HG03432 (cell line): ENCODE data around the gene CNTNAP2.
A peak's percentile ranks its signal among the peaks of the same experiment; 100 is the strongest.
"Not testable (repeated sequence)": the region's sequence is repeated elsewhere in the genome, so short reads cannot be mapped to it uniquely, and the experiment has no call there.

ENCODE experiments used
- ATAC-seq: cut with Tn5 transposase; IDR thresholded peaks from one replicate; pipeline ENCODE4 v1.9.1; 2021; ENCODE audit warnings: mild to moderate bottlenecking, moderate library complexity; ENCODE audit not compliant: unreplicated experiment

The CNTNAP2 gene

GRCh38 chr7:148395990-148396716 lies 2279.6 kb downstream of the CNTNAP2 start:
- no peak for ATAC-seq

GRCh38 chr7:148397056-148397455 lies 2280.5 kb downstream of the CNTNAP2 start:
- ATAC-seq, result no peak

- no peak for ATAC-seq
These were observed 2280.9 kb downstream of the CNTNAP2 start for GRCh38 chr7:148397551-148397950.

GRCh38 chr7:148397985-148398384 lies 2281.4 kb downstream of the CNTNAP2 start:
- ATAC-seq, result no peak

GRCh38 chr7:148398844-148399365 lies 2282.3 kb downstream of the CNTNAP2 start:
- ATAC-seq, result peak; percentile 80

- no peak for ATAC-seq
These were observed 2283.5 kb downstream of the CNTNAP2 start for GRCh38 chr7:148400101-148400500.

- no peak for ATAC-seq
These were observed 2285.6 kb downstream of the CNTNAP2 start for GRCh38 chr7:148402159-148402558.

GRCh38 chr7:148403466-148403993 lies 2286.9 kb downstream of the CNTNAP2 start:
- ATAC-seq, result no peak

- no peak for ATAC-seq
These were observed 2291.7 kb downstream of the CNTNAP2 start for GRCh38 chr7:148408307-148408706.

GRCh38 chr7:148410905-148411304 lies 2294.3 kb downstream of the CNTNAP2 start:
- ATAC-seq, result no peak

GRCh38 chr7:148412691-148413090 lies 2296.1 kb downstream of the CNTNAP2 start:
- no peak for ATAC-seq

- peak; percentile 98 for ATAC-seq
These were observed 2303.5 kb downstream of the CNTNAP2 start for GRCh38 chr7:148419856-148420832.

GRCh38 chr7:148422030-148422429 lies 2305.4 kb downstream of the CNTNAP2 start:
- ATAC-seq, result no peak

- not testable (repeated sequence) for ATAC-seq
These were observed 2309.8 kb downstream of the CNTNAP2 start for GRCh38 chr7:148426393-148426792.

GRCh38 chr7:148430690-148431089 lies 2314.1 kb downstream of the CNTNAP2 start:
- not testable (repeated sequence) for ATAC-seq

GRCh38 chr7:148433521-148434180 lies 2317.1 kb downstream of the CNTNAP2 start:
- no peak for ATAC-seq

- no peak for ATAC-seq
These were observed 2317.7 kb downstream of the CNTNAP2 start for GRCh38 chr7:148434181-148434757.

- ATAC-seq, result no peak
These were observed 2318.3 kb downstream of the CNTNAP2 start for GRCh38 chr7:148434887-148435286.

GRCh38 chr7:148435715-148436114 lies 2319.1 kb downstream of the CNTNAP2 start:
- ATAC-seq, result no peak

GRCh38 chr7:148436135-148436534 lies 2319.5 kb downstream of the CNTNAP2 start:
- ATAC-seq, result no peak
